EL (cell line): ENCODE results near the gene SPATA19.

ENCODE experiments used
- DNase-seq: peaks from one replicate; pipeline ENCODE4 v3.0.0-alpha.2; 2016

The SPATA19 gene

DNA sequence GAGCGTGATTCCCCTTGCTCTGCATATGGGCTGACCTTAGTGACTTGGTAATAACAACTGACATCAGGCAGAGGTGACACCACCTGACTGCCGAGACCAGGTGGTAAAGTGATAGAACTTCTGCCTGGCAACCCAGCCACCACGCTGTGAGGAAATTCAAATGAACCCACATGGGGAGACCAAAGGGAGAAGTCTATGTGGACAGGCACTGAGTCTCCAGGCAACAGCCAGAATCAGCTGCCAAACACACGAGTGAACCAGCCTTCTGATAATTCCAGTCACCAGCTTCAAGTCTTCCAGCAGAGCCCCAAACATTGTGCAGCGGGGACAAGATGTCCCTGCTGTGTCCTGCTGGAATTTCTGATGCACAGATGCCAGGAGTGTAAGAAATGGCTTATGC lies 29.7 kb downstream of the SPATA19 start:
- no peak for DNase-seq

DNA sequence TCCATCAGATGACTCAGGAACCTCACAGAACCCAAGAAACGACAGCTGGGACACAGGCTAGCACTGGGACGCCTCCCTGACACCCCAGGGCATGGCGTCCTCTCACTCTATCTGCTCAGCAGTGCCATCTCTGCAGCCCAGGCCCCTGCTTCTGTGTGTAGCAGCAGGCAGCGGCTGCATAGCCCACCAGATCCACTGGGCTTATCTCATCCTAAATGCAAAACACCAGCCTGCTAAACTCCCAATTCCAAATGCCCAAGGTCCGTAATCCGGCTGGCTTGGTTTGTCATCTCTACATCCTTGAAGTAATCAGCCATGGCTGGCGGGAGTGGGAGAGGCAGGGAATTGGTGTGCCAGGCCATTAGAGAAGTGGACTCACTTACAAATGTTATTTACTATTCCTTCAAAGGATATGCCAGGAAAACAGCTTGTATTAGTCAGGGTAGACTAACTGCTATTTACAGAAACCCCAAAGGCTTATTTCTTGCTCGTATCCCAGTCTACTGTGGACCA lies 30.7 kb downstream of the SPATA19 start:
- no peak for DNase-seq

DNA sequence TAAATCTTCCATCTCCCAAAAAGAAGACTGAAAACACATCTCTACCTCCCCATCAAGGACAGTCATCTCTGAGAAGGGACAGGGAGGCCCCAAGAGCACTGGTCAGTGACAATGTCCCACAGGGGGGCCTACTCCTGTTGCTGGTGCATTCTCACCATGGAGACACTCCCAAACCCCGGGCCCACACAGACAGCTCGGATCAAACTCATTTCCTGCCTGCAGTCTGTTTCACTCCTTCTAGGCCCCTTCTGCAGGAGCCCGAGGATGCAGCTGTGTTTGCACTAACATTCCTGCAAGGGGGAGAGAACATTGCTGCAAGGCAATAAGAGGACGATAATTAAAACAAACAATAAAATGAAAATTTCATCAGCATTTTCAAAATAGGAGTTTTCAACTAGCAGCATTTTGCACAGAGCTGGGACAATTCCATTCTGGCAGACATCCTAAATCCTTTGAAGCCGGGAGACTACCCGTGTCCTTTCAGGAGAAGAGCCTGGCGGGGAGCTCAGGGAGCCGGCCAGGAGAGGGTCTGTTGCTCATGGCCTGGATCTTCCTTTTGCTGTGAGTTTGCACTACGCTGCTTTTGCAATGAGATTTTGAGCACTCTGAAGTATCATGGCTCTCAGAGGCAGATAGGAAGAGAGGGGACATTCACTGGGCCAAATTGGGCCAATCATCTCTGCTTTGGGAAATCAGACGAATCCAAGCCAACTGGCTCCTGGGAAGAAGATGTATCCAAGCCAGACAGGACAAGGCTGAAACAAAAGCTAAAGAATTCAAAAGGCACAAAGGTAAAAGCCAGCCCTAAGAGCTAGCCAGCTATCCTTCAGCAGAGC lies 33.2 kb downstream of the SPATA19 start:
- DNase-seq, result no peak

DNA sequence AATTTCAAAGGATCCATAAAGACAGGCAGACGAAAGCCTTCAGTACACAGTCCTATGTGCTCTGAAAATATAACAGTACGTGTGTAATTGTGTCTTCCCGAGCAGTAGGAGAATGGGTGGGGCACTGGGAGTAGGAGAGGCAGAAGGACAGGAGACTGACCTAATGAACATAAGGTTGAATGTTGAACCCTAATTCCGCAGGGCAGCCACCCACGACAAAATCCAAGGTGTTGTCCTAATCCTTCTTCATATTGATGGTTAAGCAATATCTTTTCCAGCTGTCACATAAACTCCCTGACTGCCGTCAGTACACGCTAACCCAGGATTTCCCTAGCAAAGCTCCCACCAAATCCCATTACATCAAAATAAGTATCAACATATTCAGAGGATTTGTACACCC lies 34.5 kb downstream of the SPATA19 start:
- no peak for DNase-seq

DNA sequence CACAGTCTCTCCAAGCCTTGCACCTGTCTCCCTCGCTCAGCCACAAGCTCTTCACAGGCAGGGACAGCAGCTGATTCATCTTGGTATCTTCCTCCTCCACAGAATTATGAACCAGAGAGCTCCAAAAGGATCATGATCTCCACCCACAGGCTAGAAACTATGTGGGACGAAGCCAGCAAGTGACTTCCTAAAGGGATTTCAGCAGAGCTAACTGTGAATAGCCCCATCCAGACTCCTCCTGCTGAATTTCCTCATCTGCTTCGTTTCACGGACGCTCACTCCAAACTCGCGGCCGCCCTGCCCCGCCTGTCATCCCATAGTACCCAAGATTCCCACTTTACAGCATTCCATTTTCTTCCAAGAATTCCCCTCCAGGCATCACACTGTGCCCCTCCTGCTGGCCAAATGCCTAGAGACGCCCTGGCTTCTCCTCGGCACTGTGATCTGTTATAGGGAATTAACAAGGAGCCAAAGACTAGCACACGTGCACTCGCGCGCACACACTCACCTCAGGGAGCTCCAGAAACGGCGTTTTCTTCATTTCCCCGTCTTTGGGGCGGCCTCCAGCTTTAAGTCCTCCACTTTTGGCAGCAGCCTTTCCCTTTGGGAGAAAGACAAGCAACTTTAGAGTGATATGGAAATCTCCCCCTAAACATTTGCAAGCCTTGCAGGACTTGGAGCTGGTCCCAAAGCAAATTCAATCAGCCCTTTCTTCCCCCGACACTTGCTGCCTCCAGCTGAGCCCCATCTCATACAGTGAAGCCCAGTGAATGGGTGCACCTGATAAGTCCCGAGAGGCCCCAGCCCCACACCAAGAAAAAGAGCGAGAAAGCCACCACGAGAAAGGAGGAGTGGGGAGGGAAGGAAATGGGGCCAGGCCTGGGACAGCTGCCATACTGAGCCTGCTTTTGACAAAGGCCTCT lies 35.5 kb downstream of the SPATA19 start:
- DNase-seq, result no peak

DNA sequence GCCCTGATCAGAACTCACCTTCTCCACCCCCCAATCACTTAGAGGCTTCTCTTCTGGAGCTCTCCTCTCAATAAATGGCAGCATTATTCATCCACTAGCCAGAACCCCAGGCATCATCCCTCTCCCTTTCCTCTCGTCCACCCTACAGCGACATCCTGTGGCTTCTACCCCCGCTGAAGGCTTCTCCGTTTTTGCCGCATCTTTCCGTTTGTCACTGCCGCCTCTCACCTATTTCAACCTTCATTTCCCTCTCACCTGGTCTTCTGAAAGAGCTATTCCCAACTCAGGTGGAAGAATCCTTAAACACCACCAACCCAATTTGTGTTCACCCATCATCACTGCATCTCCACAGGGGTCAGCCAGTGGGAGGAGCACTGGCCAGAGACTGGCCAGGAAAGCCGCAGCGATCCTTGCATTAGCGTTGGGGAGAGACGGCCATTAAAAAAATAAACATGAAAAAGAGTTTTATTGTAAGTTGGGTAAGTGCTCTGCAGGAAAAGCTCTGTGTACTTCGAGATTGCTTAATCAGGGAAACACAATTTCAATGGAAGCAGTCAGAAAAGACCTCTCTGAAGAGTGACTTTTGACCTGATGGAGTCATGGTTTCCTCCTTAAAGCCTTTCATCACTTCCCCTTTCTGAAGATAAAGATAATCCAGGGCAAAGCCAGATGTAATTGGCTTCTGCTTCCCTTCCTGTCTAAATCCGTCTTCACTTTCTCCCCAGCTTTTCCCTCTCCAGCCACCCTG lies 36.7 kb downstream of the SPATA19 start:
- no peak for DNase-seq

DNA sequence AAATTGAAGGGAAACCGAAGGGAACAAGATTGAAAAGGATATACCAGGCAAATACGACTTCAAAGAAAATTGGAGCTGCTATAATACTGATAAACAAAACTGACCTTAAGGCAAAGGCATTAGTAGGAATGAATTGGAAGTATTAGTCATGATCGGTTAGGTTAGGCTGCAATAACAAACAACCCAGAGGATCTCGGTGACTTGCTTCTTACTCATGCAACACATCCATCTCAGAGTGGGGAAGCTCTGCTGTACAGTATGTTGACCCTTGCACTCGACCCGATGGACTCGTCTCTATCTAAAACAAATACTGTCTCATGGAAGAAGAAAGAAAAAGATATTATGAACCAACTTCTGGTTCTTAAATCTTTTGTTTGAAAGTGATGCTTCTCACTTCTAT lies 42.3 kb downstream of the SPATA19 start:
- no peak for DNase-seq

DNA sequence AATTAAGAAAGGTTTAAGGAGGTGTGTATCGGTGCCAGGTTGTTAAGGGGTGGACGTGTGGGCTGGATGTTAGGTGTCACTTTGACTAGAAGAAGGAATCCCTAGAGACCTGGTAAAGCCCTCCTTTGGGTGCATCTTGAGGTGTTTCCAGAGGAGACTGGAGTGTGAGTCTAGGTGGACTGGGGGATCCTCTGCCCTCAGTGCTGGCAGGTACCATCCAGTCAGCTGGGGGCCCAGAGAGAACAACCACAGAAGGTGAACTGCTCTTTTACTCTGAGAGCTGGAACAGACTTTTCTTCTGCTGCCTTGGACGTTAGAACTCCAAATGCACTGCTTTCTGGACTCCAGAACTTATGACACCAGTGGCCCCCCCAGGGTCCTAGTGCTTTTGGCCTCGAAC lies 44.0 kb downstream of the SPATA19 start:
- DNase-seq, result no peak

DNA sequence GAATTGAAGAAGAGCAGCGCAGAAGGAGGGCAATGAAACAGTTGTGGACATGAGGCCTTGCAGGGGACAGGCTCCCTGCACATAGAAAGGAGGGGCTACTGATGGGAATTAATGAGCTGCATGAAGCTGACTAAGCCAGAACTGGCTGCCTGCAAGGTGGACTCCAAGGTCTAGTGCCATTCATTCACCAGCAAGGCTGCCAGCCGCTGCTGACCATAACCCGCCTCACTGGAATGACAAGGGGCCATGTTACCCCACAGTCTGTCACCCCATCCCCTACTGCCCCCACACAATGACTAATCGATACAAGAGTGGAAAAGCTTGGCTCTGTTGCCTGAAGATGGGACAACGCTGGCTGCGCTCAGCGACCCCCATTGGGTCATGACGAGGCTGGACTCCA lies 44.6 kb downstream of the SPATA19 start:
- no peak for DNase-seq

DNA sequence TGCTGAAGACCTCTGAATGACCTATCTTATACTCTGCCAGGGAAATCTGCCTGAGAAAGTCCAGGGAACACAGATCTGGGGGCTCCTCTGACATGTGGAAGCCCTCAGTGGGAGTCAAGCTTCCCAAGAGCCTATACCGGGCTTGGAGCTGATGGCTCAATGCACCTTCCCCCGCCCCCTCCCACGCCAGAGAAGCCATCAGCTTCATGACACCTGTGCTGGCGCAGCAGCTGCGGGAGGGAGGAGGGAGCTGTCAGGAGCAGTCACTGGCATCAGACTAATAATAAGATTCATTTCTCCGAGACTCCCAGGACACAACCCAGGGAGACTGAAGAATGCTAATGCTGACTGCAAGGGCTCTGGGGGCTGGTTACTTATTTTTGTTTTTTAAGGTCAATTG lies 47.8 kb downstream of the SPATA19 start:
- no peak for DNase-seq

DNA sequence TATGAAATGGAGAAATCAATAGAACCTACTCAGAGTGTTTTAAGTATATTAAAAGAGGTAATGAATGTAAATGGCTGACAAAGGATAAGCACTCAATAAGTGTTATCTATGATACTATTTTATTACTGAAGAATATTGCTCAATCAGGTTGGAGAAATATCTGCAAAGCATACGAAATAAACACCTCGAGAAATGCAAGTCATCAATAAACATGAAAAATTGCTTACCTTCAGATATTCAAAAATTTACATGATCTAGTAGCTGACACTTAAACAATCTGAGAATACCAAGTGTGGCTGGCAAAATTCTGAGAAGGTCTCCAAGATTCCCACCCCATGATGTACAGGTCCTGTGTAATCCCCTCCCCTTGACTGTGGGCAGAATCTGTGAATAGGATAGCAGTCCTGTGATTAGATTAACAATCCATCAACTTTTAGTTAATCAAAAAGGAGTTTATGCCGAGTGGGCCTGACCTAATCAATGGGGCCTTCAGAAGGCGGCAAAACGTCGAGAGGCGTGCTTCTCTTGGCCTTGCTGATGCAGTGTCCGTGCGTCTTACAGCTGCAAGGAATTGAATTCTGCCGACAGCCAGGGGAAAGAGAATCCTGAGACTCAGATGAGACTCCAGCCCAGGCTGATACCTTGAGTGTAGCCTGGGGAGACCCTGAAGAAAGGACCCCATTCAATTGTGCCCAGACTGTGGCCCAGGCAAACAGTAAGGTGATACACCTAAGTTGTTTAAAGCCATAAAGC lies 49.1 kb downstream of the SPATA19 start:
- DNase-seq, result no peak

DNA sequence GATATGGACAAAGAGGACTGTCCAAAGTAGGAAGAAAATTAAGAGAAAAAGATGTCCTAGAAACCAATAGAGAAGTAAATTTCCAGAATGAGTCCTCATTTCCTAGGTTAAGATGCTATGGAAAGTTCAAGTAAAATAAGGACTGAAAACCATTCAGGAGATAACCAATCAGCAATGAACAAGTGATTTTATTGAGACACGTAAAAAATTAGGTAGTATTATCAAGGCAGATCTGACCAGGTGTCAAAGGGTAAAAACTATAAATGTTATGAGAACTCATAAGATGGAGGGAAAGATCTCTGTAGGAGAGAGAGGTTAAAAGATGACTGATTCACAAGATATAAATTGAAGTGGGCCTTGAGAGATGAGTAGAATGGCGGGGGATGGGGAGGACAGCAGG lies 50.2 kb downstream of the SPATA19 start:
- DNase-seq, result no peak

DNA sequence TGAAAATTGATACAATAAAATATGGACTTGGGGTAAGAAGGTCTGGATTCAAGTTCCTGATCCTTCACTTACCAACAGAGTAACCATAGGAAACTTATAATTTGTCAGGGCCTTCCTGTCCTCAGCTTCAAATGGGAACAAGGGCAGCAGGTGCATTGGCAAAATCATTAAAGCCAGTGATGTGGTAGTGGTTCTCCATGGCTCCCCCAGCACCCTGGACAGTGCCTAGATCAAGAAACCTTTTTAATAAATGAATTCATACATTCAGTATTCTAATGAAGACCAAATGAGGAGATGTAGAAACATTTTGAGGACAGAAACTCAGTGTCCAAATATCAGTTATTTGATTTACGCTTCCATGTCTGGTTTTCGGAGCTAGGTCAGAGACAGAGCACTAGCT lies 51.1 kb downstream of the SPATA19 start:
- DNase-seq, result no peak

DNA sequence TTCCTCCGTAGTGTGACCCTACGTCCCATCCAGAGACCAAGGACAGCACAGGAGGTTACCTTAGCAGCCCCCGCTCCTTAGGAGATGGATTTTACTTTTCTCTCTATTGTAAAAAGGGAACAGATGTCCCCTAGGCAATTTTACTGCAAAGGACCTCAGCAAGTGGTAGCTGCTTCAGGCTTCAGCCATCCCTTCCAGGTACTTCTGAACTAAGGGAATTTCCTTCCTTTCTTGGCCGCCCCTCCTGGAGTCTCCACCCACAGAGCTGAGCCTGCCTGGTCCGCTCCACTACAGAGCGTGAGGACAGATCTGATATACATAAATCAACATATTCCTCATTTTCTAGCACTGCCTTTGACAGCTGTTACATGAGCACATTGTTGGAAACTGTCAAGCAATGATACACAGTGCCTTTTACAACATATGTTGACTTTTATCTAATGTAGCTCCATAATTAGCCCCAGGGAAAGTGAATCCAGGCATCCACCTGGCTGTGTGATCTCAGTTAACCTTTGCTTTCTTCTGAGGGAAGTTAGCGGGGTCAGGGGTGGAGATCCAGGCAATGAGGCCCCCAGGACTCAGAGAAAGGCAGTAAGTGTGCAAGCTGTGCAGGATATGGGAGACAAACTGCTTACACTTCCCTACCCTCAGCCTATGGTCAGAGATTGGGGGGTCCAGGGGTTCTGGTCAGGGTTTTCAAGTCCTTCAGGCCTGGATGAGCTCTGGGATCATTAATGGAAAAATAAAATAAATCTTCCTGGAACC lies 51.9 kb downstream of the SPATA19 start:
- no peak for DNase-seq

DNA sequence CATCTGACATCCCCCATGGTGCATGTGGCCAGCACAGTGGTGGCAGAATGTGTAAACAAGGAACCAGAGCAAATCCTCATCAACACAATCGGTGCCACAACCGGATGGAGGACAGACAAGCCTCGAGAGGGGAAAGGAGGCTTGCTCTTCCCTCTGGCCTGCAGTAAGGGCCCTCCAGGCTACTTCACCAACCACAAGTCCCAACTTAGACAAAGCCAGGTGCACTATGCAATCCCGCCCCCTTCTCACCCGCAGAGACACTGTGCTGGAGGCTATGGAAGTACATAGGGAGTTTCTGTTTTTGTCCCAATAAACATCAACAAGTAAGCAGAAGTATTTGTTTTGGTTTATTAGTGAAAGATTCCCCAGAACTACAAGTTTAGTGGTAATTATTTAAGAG lies 54.3 kb downstream of the SPATA19 start:
- no peak for DNase-seq
